Tibial nerve (tissue), 3 donors: ENCODE data around the gene UBE2F.

ENCODE experiments used
- EP300 ChIP-seq, 2 donors: sonication (generic); formaldehyde crosslinking; IDR thresholded peaks; one replicate each; pipeline ENCODE4 v1.6.1; 2017; ENCODE audit warnings: antibody characterized with exemption in 2 of 2, mild to moderate bottlenecking in 1 of 2
- POLR2A ChIP-seq, 2 donors: fragments of 450-650 bp; IDR thresholded peaks; one replicate each; pipeline ENCODE4 v1.6.1; 2017; ENCODE audit warnings: antibody characterized with exemption in 2 of 2, mild to moderate bottlenecking in 2 of 2, moderate library complexity in 2 of 2

- TF ChIP-seq EP300 (IDR thresholded peaks at IDR 0.05) = no peak
- TF ChIP-seq POLR2A (IDR thresholded peaks at IDR 0.05) = no peak
Observed at GRCh38 chr2:237932731-237933131, 34.1 kb upstream of the UBE2F start.
